ENCODE results near the gene SMIM24. TPM values are rescaled to one million over a fixed set of nuclear protein-coding genes. Genes with fewer than 3 reads are reported as not detected.

The SMIM24 gene
- total RNA-seq, 2 donors from 2014 or later = not detected

GRCh38 chr19:3479177-3479833, 1.0 kb downstream of the SMIM24 start:
- DNase-seq = no peak

GRCh38 chr19:3478409-3479176, 1.7 kb downstream of the SMIM24 start:
- no peak for DNase-seq
- no peak for ATAC-seq
- intact Hi-C loops (cut with DNase I) = loop anchor here (2.0 to 10.0 kb wide), 3 partner anchors 156 to 254 kb away; partner anchors contain the start of gene CELF5 (in 1 of the 2)

More at GRCh38 chr19:3479177-3479833, 1.0 kb downstream of the SMIM24 start:
- ATAC-seq = peak in 1 of 2 donors; percentile 18
- intact Hi-C loops (cut with DNase I) = loop anchor here (2.0 to 10.0 kb wide), 3 partner anchors 157 to 255 kb away; partner anchors contain the start of gene CELF5 (in 1 of the 2)

- ATAC-seq (no peak), DNase-seq (no peak)
- intact Hi-C loops (cut with DNase I) = loop anchor here (2.0 to 10.0 kb wide), 3 partner anchors 155 to 253 kb away; partner anchors contain the start of gene CELF5 (in 1 of the 2)
Measured at GRCh38 chr19:3477951-3478350, 2.4 kb downstream of the SMIM24 start.

GRCh38 chr19:3477506-3477905, 2.8 kb downstream of the SMIM24 start:
- intact Hi-C loops (cut with DNase I) = loop anchor here in 1 of 2 donors (5.0 to 10.0 kb wide), 2 partner anchors 155 to 253 kb away; partner anchors contain the start of gene CELF5
- ATAC-seq (no peak), DNase-seq (no peak)

- ATAC-seq = no peak
- intact Hi-C loops (cut with DNase I) = loop anchor here in 1 of 2 donors (5.0 to 10.0 kb wide), 2 partner anchors 155 to 252 kb away; partner anchors contain the start of gene CELF5
- no peak for DNase-seq
Measured at GRCh38 chr19:3476830-3477229, 3.5 kb downstream of the SMIM24 start.

- intact Hi-C loops (cut with DNase I) = loop anchor here in 1 of 2 donors (5.0 to 10.0 kb wide), 2 partner anchors 153 to 251 kb away; partner anchors contain the start of gene CELF5
- no peak for ATAC-seq
- no peak for DNase-seq
Measured at GRCh38 chr19:3475449-3475848, 4.9 kb downstream of the SMIM24 start.

- DNase-seq (no peak), ATAC-seq (no peak)
- intact Hi-C loops (cut with DNase I) = loop anchor here in 1 of 2 donors (5.0 to 10.0 kb wide), 2 partner anchors 152 to 250 kb away; partner anchors contain the start of gene CELF5
Measured at GRCh38 chr19:3474614-3475013, 5.7 kb downstream of the SMIM24 start.

- ATAC-seq = no peak
Measured at GRCh38 chr19:3474010-3474409, 6.3 kb downstream of the SMIM24 start.

GRCh38 chr19:3471954-3472655, 8.2 kb downstream of the SMIM24 start:
- intact Hi-C loops (cut with DNase I) = loop anchor here (2.0 to 10.0 kb wide), 2 partner anchors 145 to 247 kb away; partner anchors contain the start of gene CELF5 (in 1 of the 2)
- DNase-seq (no peak), ATAC-seq (peak; percentile 54 to 60)

More at GRCh38 chr19:3474010-3474409, 6.3 kb downstream of the SMIM24 start:
- intact Hi-C loops (cut with DNase I) = loop anchor here in 1 of 2 donors (10.0 kb wide), 1 partner anchor 249 kb away; the partner anchor contains the start of gene CELF5
- DNase-seq = no peak

- DNase-seq (no peak), ATAC-seq (peak in 1 of 2 donors; percentile 3)
- intact Hi-C loops (cut with DNase I) = loop anchor here in 1 of 2 donors (10.0 kb wide), 1 partner anchor 246 kb away; the partner anchor contains the start of gene CELF5
Measured at GRCh38 chr19:3470500-3471128, 9.7 kb downstream of the SMIM24 start.

GRCh38 chr19:3469638-3470499, 10.5 kb downstream of the SMIM24 start:
- ATAC-seq (peak in 1 of 2 donors; percentile 7), DNase-seq (no peak)
- intact Hi-C loops (cut with DNase I) = loop anchor here in 1 of 2 donors (10.0 kb wide), 1 partner anchor 245 kb away; the partner anchor contains the start of gene CELF5

GRCh38 chr19:3468211-3468610, 12.1 kb downstream of the SMIM24 start:
- ATAC-seq (no peak), DNase-seq (no peak)
- intact Hi-C loops (cut with DNase I) = no loop called here

GRCh38 chr19:3467437-3468198, 12.7 kb downstream of the SMIM24 start:
- DNase-seq = no peak
- intact Hi-C loops (cut with DNase I) = no loop called here
- no peak for ATAC-seq

- DNase-seq = no peak
- ATAC-seq = peak; percentile 11 to 81
- intact Hi-C loops (cut with DNase I) = no loop called here
Measured at GRCh38 chr19:3466635-3467034, 13.7 kb downstream of the SMIM24 start.

- ATAC-seq (no peak), DNase-seq (no peak)
- intact Hi-C loops (cut with DNase I) = no loop called here
Measured at GRCh38 chr19:3465552-3465951, 14.8 kb downstream of the SMIM24 start.

GRCh38 chr19:3464587-3465235, 15.6 kb downstream of the SMIM24 start:
- ATAC-seq (no peak), DNase-seq (no peak)
- intact Hi-C loops (cut with DNase I) = no loop called here

Data from left cardiac atrium (tissue), 4 donors.